HEK293T (cell line): ENCODE data around the gene CLEC16A.
"Not testable (repeated sequence)": the region's sequence is repeated elsewhere in the genome, so short reads cannot be mapped to it uniquely, and the experiment has no call there.

ENCODE experiments used
- CTCF ChIA-PET: fragments of 350-600 bp; formaldehyde crosslinking; extraction: SDS; loops from one replicate; lab custom pipeline; 2021; ENCODE audit warnings: antibody characterized with exemption, inconsistent platforms; lab: Yijun Ruan, JAX
- POLR2A ChIA-PET: fragments of 350-600 bp; formaldehyde crosslinking; extraction: SDS; loops from one replicate; lab custom pipeline; 2020; ENCODE audit warnings: antibody characterized with exemption, inconsistent platforms; lab: Yijun Ruan, JAX
- DNase-seq: peaks from one replicate; pipeline ENCODE4 v3.0.0; 2012; ENCODE audit warnings: mixed read lengths; ENCODE audit errors: extremely low spot score
- ARNT ChIP-seq: fragments of 450-650 bp; IDR thresholded peaks from 2 replicates; pipeline ENCODE4 v1.6.1; 2017; ENCODE audit warnings: mild to moderate bottlenecking
- BHLHE40 ChIP-seq: fragments of 450-650 bp; IDR thresholded peaks from 2 replicates; pipeline ENCODE4 v1.6.1; 2016; ENCODE audit warnings: mild to moderate bottlenecking, moderate library complexity, borderline replicate concordance
- CTBP1 ChIP-seq: fragments of 450-650 bp; IDR thresholded peaks from 2 replicates; pipeline ENCODE4 v1.6.1; 2016; ENCODE audit warnings: borderline replicate concordance
- ELF4 ChIP-seq: fragments of 450-650 bp; IDR thresholded peaks from 2 replicates; pipeline ENCODE4 v1.6.1; 2017; ENCODE audit warnings: antibody characterized with exemption
- FOXA1 ChIP-seq: fragments of 450-650 bp; IDR thresholded peaks from 2 replicates; pipeline ENCODE4 v1.6.1; 2016; ENCODE audit warnings: mild to moderate bottlenecking
- FOXK2 ChIP-seq: fragments of 450-650 bp; IDR thresholded peaks from 2 replicates; pipeline ENCODE4 v1.6.1; 2016; ENCODE audit warnings: mild to moderate bottlenecking
- FOXM1 ChIP-seq: fragments of 450-650 bp; IDR thresholded peaks from 2 replicates; pipeline ENCODE4 v1.6.1; 2017; ENCODE audit warnings: mild to moderate bottlenecking, borderline replicate concordance
- HDGF ChIP-seq: fragments of 450-650 bp; IDR thresholded peaks from 2 replicates; pipeline ENCODE4 v1.6.1; 2017; ENCODE audit warnings: antibody characterized with exemption, borderline replicate concordance
- L3MBTL2 ChIP-seq: fragments of 450-650 bp; conservative IDR thresholded peaks from 2 replicates; pipeline ENCODE4 v1.6.1; 2016; ENCODE audit warnings: mild to moderate bottlenecking
- LEF1 ChIP-seq: fragments of 450-650 bp; IDR thresholded peaks from 2 replicates; pipeline ENCODE4 v1.6.1; 2017; ENCODE audit warnings: mild to moderate bottlenecking, borderline replicate concordance
- NFRKB ChIP-seq: fragments of 450-650 bp; IDR thresholded peaks from 2 replicates; pipeline ENCODE4 v1.6.1; 2016; ENCODE audit warnings: mild to moderate bottlenecking, moderate library complexity
- PKNOX1 ChIP-seq: fragments of 450-650 bp; IDR thresholded peaks from 2 replicates; pipeline ENCODE4 v1.6.1; 2016
- SP1 ChIP-seq: fragments of 450-650 bp; IDR thresholded peaks from 2 replicates; pipeline ENCODE4 v1.6.1; 2017
- SUZ12 ChIP-seq: fragments of 450-650 bp; IDR thresholded peaks from 2 replicates; pipeline ENCODE4 v1.6.1; 2016; ENCODE audit warnings: mild to moderate bottlenecking
- TARDBP ChIP-seq: fragments of 450-650 bp; IDR thresholded peaks from 2 replicates; pipeline ENCODE4 v1.6.1; 2016
- ZNF384 ChIP-seq: fragments of 450-650 bp; IDR thresholded peaks from 2 replicates; pipeline ENCODE4 v1.6.1; 2016

The CLEC16A gene

GRCh38 chr16:11217651-11218603 lies 273.6 kb downstream of the CLEC16A start:
- TF ChIP-seq SP1 = no peak
- no peak for TF ChIP-seq ELF4
- TF ChIP-seq PKNOX1 = no peak
- TF ChIP-seq HDGF = no peak
- TF ChIP-seq BHLHE40 = no peak
- TF ChIP-seq NFRKB = no peak
- no peak for TF ChIP-seq CTBP1
- TF ChIP-seq L3MBTL2 = no peak
- no peak for TF ChIP-seq ZNF384
- no peak for TF ChIP-seq FOXA1
- TF ChIP-seq TARDBP = no peak
- TF ChIP-seq FOXK2 = no peak
- TF ChIP-seq ARNT = no peak
- no peak for TF ChIP-seq FOXM1
- no peak for TF ChIP-seq LEF1
- ChIA-PET POLR2A (no interaction called here), CTCF (interaction anchor here (1.0 kb wide), 1 partner anchor 18 kb away, joined by 4 read pairs; no protein-coding TSS in a partner anchor)
- no peak for DNase-seq

- CTCF ChIA-PET = no interaction called here
- TF ChIP-seq PKNOX1 (no peak), ARNT (no peak), SP1 (no peak), FOXK2 (no peak), ELF4 (no peak), SUZ12 (no peak), TARDBP (no peak), L3MBTL2 (no peak), NFRKB (no peak), BHLHE40 (no peak), CTBP1 (no peak), FOXA1 (no peak)
- no peak for DNase-seq
- POLR2A ChIA-PET = no interaction called here
Observed at GRCh38 chr16:11218604-11218962, 274.2 kb downstream of the CLEC16A start.

- no peak for DNase-seq
- no peak for TF ChIP-seq ZNF384
- TF ChIP-seq PKNOX1 = no peak
- TF ChIP-seq LEF1 = no peak
- no peak for TF ChIP-seq ARNT
- no peak for TF ChIP-seq HDGF
- TF ChIP-seq FOXM1 = no peak
- TF ChIP-seq ELF4 = no peak
- no peak for TF ChIP-seq L3MBTL2
- TF ChIP-seq CTBP1 = no peak
- TF ChIP-seq SP1 = no peak
- TF ChIP-seq NFRKB = no peak
- no peak for TF ChIP-seq FOXA1
- no peak for TF ChIP-seq TARDBP
- no peak for TF ChIP-seq BHLHE40
- no peak for TF ChIP-seq FOXK2
- TF ChIP-seq SUZ12 = no peak
- POLR2A ChIA-PET = no interaction called here
- CTCF ChIA-PET = no interaction called here
Observed at GRCh38 chr16:11219178-11219577, 274.8 kb downstream of the CLEC16A start.

GRCh38 chr16:11220507-11220906 lies 276.1 kb downstream of the CLEC16A start:
- CTCF ChIA-PET, POLR2A ChIA-PET, DNase-seq: not testable (repeated sequence)

GRCh38 chr16:11224096-11224893 lies 279.9 kb downstream of the CLEC16A start:
- ChIA-PET POLR2A (interaction anchor here (1.7 kb wide), 1 partner anchor 32 kb away, joined by 4 read pairs; the partner anchor contains the start of gene SOCS1), CTCF (no interaction called here)
- TF ChIP-seq CTBP1 (no peak), ELF4 (no peak), BHLHE40 (no peak), LEF1 (no peak), FOXK2 (no peak), ARNT (no peak), FOXM1 (no peak), FOXA1 (no peak), SUZ12 (no peak), NFRKB (no peak), L3MBTL2 (no peak), HDGF (no peak), ZNF384 (no peak)
- no peak for DNase-seq
